Sigmoid colon (tissue), 4 donors: ENCODE data around the gene CHST8.

Source experiments
- EP300 ChIP-seq, 4 donors: sonication (generic); formaldehyde crosslinking; IDR thresholded peaks; one replicate each; pipeline ENCODE4 v1.6.1; 2017; ENCODE audit warnings: antibody characterized with exemption in 4 of 4
- POLR2AphosphoS5 ChIP-seq, 4 donors: sonication (generic); formaldehyde crosslinking; IDR thresholded peaks; one replicate each; pipeline ENCODE4 v1.6.1; 2017; ENCODE audit warnings: antibody characterized with exemption in 4 of 4
- TF ChIP-seq, protein P1 (sequence below), 4 experiments: fragments of 450-650 bp in 3 of 4; fragments of 200-600 bp in 1 of 4; IDR thresholded peaks; one replicate each; pipeline ENCODE4 v1.5.1; 2016 to 2019; ENCODE audit warnings: antibody characterized with exemption in 4 of 4, mild to moderate bottlenecking in 3 of 4, moderate library complexity in 2 of 4

DNA sequence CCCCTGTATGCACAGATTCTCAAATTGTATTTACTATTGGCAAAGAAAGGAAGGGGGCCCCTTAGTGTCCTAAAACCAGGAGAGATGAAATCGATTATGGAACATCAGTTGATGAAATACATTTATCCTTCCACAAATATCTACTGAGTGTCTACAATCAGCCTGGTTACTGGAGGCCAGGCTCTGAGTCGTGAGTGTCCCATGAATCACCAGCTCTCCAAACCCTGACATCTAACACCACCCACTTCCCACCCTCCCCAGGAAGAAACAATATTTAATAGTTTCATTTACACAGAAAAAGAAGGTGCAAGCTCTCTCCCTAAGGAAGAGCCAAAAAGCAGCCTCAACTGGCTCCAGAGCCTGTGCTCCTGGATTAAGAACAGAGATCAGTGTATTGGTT, 200.1 kb downstream of the CHST8 start:
- TF ChIP-seq EP300 (IDR thresholded peaks at IDR 0.05) (no peak), POLR2AphosphoS5 (IDR thresholded peaks at IDR 0.05) (no peak)
- TF ChIP-seq, protein P1, sequence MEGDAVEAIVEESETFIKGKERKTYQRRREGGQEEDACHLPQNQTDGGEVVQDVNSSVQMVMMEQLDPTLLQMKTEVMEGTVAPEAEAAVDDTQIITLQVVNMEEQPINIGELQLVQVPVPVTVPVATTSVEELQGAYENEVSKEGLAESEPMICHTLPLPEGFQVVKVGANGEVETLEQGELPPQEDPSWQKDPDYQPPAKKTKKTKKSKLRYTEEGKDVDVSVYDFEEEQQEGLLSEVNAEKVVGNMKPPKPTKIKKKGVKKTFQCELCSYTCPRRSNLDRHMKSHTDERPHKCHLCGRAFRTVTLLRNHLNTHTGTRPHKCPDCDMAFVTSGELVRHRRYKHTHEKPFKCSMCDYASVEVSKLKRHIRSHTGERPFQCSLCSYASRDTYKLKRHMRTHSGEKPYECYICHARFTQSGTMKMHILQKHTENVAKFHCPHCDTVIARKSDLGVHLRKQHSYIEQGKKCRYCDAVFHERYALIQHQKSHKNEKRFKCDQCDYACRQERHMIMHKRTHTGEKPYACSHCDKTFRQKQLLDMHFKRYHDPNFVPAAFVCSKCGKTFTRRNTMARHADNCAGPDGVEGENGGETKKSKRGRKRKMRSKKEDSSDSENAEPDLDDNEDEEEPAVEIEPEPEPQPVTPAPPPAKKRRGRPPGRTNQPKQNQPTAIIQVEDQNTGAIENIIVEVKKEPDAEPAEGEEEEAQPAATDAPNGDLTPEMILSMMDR (IDR thresholded peaks at IDR 0.05): no peak
